Neutrophil (primary cell): ENCODE data around the gene CADM4.

Source experiments
- H3K27ac ChIP-seq: fragments of 200-600 bp; sonication (generic); 2 replicates; pipeline ENCODE4 v1.5.1; 2016; ENCODE audit warnings: mild to moderate bottlenecking, moderate library complexity
- H3K27me3 ChIP-seq: fragments of 200-600 bp; sonication (generic); 2 replicates; pipeline ENCODE4 v1.6.0; 2016; ENCODE audit warnings: mild to moderate bottlenecking
- H3K36me3 ChIP-seq: fragments of 200-600 bp; sonication (generic); 2 replicates; pipeline ENCODE4 v1.5.1; 2017
- H3K4me1 ChIP-seq, 2 experiments: fragments of 200-600 bp in 1 of 2; sonication (generic) in 1 of 2; 1 replicate in 1 of 2; 2 replicates in 1 of 2; pipeline versions ENCODE4 v1.5.1 to v1.6.1; 2013 to 2016; ENCODE audit warnings: low read depth in 1 of 2, low read length in 1 of 2, mild to moderate bottlenecking in 1 of 2, moderate library complexity in 1 of 2; ENCODE audit not compliant: control insufficient read depth in 1 of 2, insufficient read depth in 1 of 2
- H3K4me3 ChIP-seq, 2 experiments: fragments of 200-600 bp in 1 of 2; sonication (generic) in 1 of 2; 1 replicate in 1 of 2; 2 replicates in 1 of 2; pipeline ENCODE4 v1.5.1; 2013 to 2016; ENCODE audit warnings: low read depth in 1 of 2, low read length in 1 of 2, mild to moderate bottlenecking in 1 of 2, moderate library complexity in 1 of 2
- H3K9me3 ChIP-seq: fragments of 200-600 bp; sonication (generic); 2 replicates; pipeline ENCODE4 v1.5.1; 2016
- TF ChIP-seq, protein P1 (sequence below): fragments of 200-600 bp; sonication (generic); IDR thresholded peaks from 2 replicates; pipeline ENCODE4 v1.5.1; 2016; ENCODE audit warnings: antibody characterized with exemption

The CADM4 gene

DNA sequence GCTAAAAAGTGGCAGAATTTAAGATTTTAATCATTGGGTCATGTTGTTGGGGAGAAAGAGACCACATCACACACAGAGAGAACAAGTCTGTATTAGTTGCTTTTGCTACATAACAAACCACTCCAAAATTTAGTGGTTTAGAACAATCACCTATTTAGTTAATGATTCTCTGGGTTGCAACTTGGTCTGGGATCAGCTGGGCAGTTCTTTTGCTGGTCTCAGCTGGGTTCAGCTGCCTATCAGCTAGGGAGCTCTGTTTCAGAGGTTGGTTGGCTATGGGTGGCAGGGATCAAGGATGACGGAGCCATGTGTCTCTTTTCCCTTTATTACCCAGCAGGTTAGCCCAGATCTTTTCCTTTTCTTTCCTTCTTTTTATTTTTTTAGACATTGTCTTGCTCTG lies 55.2 kb downstream of the CADM4 start:
- Histone ChIP-seq H3K9me3 (no peaks in the 10 kb centered on the region), H3K4me3 (no peak overlapping the region), H3K27me3 (no peaks in the 10 kb centered on the region), H3K27ac (no peak overlapping the region), H3K36me3 (no peaks in the 10 kb centered on the region), H3K4me1 (peaks cover 9 to 18% of the 10 kb centered on the region in 2 experiments)
- TF ChIP-seq, protein P1, sequence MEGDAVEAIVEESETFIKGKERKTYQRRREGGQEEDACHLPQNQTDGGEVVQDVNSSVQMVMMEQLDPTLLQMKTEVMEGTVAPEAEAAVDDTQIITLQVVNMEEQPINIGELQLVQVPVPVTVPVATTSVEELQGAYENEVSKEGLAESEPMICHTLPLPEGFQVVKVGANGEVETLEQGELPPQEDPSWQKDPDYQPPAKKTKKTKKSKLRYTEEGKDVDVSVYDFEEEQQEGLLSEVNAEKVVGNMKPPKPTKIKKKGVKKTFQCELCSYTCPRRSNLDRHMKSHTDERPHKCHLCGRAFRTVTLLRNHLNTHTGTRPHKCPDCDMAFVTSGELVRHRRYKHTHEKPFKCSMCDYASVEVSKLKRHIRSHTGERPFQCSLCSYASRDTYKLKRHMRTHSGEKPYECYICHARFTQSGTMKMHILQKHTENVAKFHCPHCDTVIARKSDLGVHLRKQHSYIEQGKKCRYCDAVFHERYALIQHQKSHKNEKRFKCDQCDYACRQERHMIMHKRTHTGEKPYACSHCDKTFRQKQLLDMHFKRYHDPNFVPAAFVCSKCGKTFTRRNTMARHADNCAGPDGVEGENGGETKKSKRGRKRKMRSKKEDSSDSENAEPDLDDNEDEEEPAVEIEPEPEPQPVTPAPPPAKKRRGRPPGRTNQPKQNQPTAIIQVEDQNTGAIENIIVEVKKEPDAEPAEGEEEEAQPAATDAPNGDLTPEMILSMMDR: no peak

DNA sequence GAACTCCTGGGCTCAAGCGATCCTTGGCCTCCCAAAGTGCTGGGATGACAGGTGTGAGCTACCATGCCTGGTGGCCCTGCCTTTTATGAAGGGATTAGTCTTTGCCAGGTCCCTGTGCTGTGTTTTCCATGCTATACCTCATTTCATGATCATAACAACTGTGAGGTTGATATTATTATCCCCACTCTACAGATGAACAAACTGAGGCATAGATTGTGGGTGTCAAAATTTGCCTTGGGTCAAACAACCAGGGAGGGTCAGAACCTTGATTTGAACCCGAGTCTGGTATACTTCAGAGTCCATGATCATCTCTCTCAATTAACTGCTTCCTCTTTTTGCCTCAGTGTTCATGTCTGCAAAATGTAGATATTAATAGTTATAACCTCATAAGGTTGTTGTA lies 57.2 kb downstream of the CADM4 start:
- H3K27me3 ChIP-seq: no peaks in the 10 kb centered on the region
- H3K9me3 ChIP-seq: no peaks in the 10 kb centered on the region
- no peak overlapping the region for H3K4me3 ChIP-seq
- peaks cover 9 to 18% of the 10 kb centered on the region in 2 experiments for H3K4me1 ChIP-seq
- no peak overlapping the region for H3K27ac ChIP-seq
- TF ChIP-seq, protein P1: no peak
- H3K36me3 ChIP-seq: no peaks in the 10 kb centered on the region

DNA sequence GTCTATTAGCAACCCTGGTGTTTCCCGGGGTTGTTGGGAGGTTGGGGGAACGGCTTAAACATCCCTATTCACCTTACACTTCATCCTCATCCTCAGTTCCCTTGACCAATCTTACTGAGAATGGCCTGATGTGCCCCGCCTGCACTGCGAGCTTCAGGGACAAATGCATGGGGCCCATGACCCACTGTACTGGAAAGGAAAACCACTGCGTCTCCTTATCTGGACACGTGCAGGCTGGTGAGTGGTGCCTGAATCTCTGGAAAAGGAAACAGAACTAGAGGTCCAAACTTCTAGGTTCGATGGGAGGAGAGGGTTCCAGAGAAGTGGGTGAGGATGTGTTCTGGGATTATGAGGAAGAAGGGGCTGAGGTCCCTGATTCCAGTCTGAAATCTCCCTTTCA lies 58.2 kb downstream of the CADM4 start:
- no peaks in the 10 kb centered on the region for H3K27me3 ChIP-seq
- TF ChIP-seq, protein P1: no peak
- H3K27ac ChIP-seq: no peak overlapping the region
- H3K9me3 ChIP-seq: no peaks in the 10 kb centered on the region
- H3K4me1 ChIP-seq: peaks cover 9 to 18% of the 10 kb centered on the region in 2 experiments
- no peak overlapping the region for H3K4me3 ChIP-seq
- H3K36me3 ChIP-seq: no peaks in the 10 kb centered on the region

DNA sequence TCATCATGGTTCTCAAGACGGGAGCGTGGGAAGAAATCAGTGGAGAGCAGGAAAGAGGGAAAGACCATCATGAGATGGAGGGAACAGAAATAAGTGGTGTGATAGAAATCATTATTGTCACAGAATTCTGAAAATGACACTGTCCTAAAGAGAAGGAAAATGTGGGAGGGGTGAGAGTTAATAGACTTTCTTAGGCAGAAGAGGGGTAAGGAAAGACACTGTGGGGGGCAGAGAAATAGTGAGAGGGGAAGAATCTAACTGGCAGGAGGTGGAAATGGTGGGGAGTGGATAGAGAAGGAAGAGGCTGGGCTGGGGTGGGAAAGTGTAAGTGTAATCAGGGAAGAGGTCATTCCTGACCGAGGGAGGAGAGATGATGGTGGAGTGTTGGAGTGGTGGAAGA lies 60.9 kb downstream of the CADM4 start:
- TF ChIP-seq, protein P1: no peak
- Histone ChIP-seq H3K4me3 (no peak overlapping the region), H3K27me3 (no peaks in the 10 kb centered on the region), H3K4me1 (peaks cover 23 to 31% of the 10 kb centered on the region in 2 experiments), H3K36me3 (no peaks in the 10 kb centered on the region), H3K9me3 (no peaks in the 10 kb centered on the region), H3K27ac (no peak overlapping the region)

DNA sequence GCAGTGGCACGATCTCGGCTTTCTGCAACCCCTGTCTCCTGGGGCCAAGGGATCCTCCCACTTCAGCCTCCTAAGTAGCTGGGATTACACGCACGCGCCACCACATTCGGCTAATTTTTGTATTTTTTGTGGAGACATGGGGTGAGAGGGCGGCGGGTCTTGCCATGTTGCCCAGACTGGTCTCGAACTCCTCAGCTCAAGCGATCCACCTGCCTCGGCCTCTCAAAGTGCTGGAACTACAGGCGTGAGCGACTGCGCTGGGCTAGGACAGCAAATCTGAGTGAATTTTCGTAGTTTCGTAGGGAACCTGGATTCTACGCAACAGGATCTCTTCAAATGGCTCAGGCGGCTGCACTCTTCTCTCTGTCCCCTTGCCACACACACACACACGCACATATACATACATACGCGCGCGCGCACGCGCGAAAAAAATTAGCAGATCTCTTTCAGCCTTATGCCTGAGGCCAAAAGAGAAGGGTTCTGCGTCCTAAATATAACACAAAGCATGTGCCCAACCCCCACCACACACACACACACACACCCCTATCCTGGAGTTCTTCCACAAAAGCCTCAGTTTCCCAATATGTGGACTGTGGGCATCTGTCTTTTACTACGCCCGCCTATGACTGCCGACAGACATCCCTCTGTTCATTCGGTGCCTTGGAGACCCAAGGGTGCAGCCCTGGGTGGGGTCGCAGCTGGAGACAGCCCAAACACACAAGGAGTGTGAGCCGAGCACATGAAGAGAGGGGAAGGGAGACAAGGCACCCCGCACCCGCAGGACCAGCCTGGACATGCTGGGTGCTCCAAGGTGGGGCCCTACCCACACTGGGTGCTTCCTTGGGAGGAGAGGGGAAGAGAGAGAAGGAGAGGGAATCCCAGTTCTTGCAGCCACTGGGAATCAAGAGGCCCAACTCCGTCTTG lies 63.4 kb downstream of the CADM4 start:
- H3K4me3 ChIP-seq: peak overlapping the region; percentile 69 to 82
- TF ChIP-seq, protein P1: no peak

More for the DNA sequence above, 63.4 kb downstream of the CADM4 start:
- no peaks in the 10 kb centered on the region for H3K27me3 ChIP-seq
- H3K4me1 ChIP-seq: peaks cover 23 to 26% of the 10 kb centered on the region in 2 experiments
- peaks cover 3% of the 10 kb centered on the region for H3K36me3 ChIP-seq
- peak overlapping the region; percentile 86 for H3K27ac ChIP-seq
- no peaks in the 10 kb centered on the region for H3K9me3 ChIP-seq
